SK-N-SH (cell line): ENCODE data around the gene ACVRL1. TPM values are rescaled to one million over a fixed set of nuclear protein-coding genes. Genes with fewer than 3 reads are reported as not detected.

Experiments used
- CTCF ChIA-PET: fragments of 300-600, 350-600 bp; formaldehyde crosslinking; extraction: SDS; loops from one replicate; lab custom pipeline; 2021; lab: Yijun Ruan, JAX
- POLR2A ChIA-PET: fragments of 350-600 bp; sonication (Branson Sonifier 250); formaldehyde crosslinking; extraction: SDS; loops from one replicate; lab custom pipeline; 2020; ENCODE audit warnings: antibody characterized with exemption, inconsistent platforms; lab: Yijun Ruan, JAX
- DNase-seq: peaks from one replicate; pipeline ENCODE4 v3.0.0; 2012
- H2AFZ ChIP-seq: fragments of 200-600 bp; sonication (generic); 2 replicates; pipeline ENCODE4 v1.8.1; 2016; ENCODE audit warnings: antibody characterized with exemption, mild to moderate bottlenecking, low read depth
- H3F3A ChIP-seq: fragments of 200-600 bp; sonication (generic); replicated peaks from 2 replicates; pipeline ENCODE3; 2016; ENCODE audit warnings: antibody characterized with exemption, mild to moderate bottlenecking; ENCODE audit not compliant: insufficient read depth
- H3K27ac ChIP-seq, 2 experiments: fragments of 200-500 bp in 1 of 2; fragments of 200-600 bp in 1 of 2; sonication (Bioruptor generic) in 1 of 2; sonication (generic), shearing (Covaris generic) in 1 of 2; 2 replicates each; pipeline versions ENCODE4 v1.5.1 to v1.6.1; 2014 to 2016; ENCODE audit warnings: low read depth in 2 of 2, inconsistent platforms in 1 of 2, low read length in 1 of 2, mild to moderate bottlenecking in 1 of 2, mixed read lengths in 1 of 2
- H3K27me3 ChIP-seq: fragments of 200-600 bp; sonication (generic), shearing (Covaris generic); 2 replicates; pipeline ENCODE4 v1.6.1; 2016; ENCODE audit warnings: mixed run types; ENCODE audit not compliant: insufficient read depth
- H3K36me3 ChIP-seq, 2 experiments: fragments of 200-500 bp in 1 of 2; fragments of 200-600 bp in 1 of 2; sonication (Bioruptor generic) in 1 of 2; sonication (generic) in 1 of 2; replicated peaks in 1 of 2; 2 replicates each; pipeline versions ENCODE3 to v1.5.1; 2014 to 2016; ENCODE audit warnings: low read length in 1 of 2, mild to moderate bottlenecking in 1 of 2; ENCODE audit not compliant: insufficient read depth in 2 of 2, control insufficient read depth in 1 of 2
- H3K4me1 ChIP-seq, 2 experiments: fragments of 200-500 bp in 1 of 2; fragments of 200-600 bp in 1 of 2; sonication (Bioruptor generic) in 1 of 2; sonication (generic), shearing (Covaris generic) in 1 of 2; 2 replicates each; pipeline versions ENCODE4 v1.5.1 to v1.6.1; 2014 to 2016; ENCODE audit warnings: low read depth in 1 of 2, low read length in 1 of 2, mixed run types in 1 of 2; ENCODE audit not compliant: insufficient read depth in 2 of 2, control insufficient read depth in 1 of 2
- H3K4me2 ChIP-seq: fragments of 200-600 bp; sonication (generic), shearing (Covaris generic); 2 replicates; pipeline ENCODE4 v1.6.1; 2017; ENCODE audit warnings: mixed run types
- H3K4me3 ChIP-seq, 2 experiments: fragments of 200-500 bp in 1 of 2; fragments of 200-600 bp in 1 of 2; sonication (Bioruptor generic) in 1 of 2; sonication (generic), shearing (Covaris generic) in 1 of 2; 2 replicates each; pipeline versions ENCODE4 v1.5.1 to v1.8.1; 2014 to 2016; ENCODE audit warnings: low read depth in 2 of 2, inconsistent platforms in 1 of 2, low read length in 1 of 2, mild to moderate bottlenecking in 1 of 2, mixed read lengths in 1 of 2, moderate library complexity in 1 of 2
- H3K79me2 ChIP-seq: fragments of 200-600 bp; sonication (generic); 2 replicates; pipeline ENCODE4 v1.8.1; 2017; ENCODE audit warnings: mild to moderate bottlenecking; ENCODE audit not compliant: insufficient read depth
- H3K9ac ChIP-seq: fragments of 200-600 bp; sonication (generic); 2 replicates; pipeline ENCODE4 v1.6.1; 2017; ENCODE audit warnings: mixed run types
- H3K9me2 ChIP-seq: fragments of 200-600 bp; sonication (generic); 2 replicates; pipeline ENCODE4 v1.6.1; 2017; ENCODE audit warnings: mixed run types
- H3K9me3 ChIP-seq: fragments of 200-600 bp; sonication (generic); 2 replicates; pipeline ENCODE4 v1.6.1; 2017; ENCODE audit warnings: mixed run types, mild to moderate bottlenecking, moderate library complexity
- H4K20me1 ChIP-seq: fragments of 200-600 bp; sonication (generic); 2 replicates; pipeline ENCODE4 v1.6.1; 2017; ENCODE audit warnings: mild to moderate bottlenecking, mixed run types; ENCODE audit not compliant: insufficient read depth
- CHD2 ChIP-seq: fragments of 150-350 bp; IDR thresholded peaks from 2 replicates; pipeline ENCODE4 v1.6.1; 2018; ENCODE audit warnings: low read length; ENCODE audit not compliant: partially characterized antibody
- ELF1 ChIP-seq: IDR thresholded peaks from 2 replicates; pipeline ENCODE4 v1.4.0; 2012
- GABPA ChIP-seq: IDR thresholded peaks from 2 replicates; pipeline ENCODE4 v1.4.0; 2012; ENCODE audit warnings: low read depth, mild to moderate bottlenecking
- MXI1 ChIP-seq: IDR thresholded peaks from 2 replicates; pipeline ENCODE4 v1.6.1; 2012; ENCODE audit warnings: mild to moderate bottlenecking, low read depth, low read length, improper control_type of control experiment
- RAD21 ChIP-seq: IDR thresholded peaks from 2 replicates; pipeline ENCODE4 v1.6.1; 2012; ENCODE audit warnings: mild to moderate bottlenecking, low read length
- RCOR1 ChIP-seq: fragments of 150-350 bp; IDR thresholded peaks from 2 replicates; pipeline ENCODE4 v1.6.1; 2017; ENCODE audit warnings: antibody characterized with exemption, low read length
- RFX5 ChIP-seq: IDR thresholded peaks from 2 replicates; pipeline ENCODE4 v1.6.1; 2012; ENCODE audit warnings: mild to moderate bottlenecking, improper control_type of control experiment, low read length
- SIN3A ChIP-seq: IDR thresholded peaks from 2 replicates; pipeline ENCODE4 v1.6.1; 2012; ENCODE audit warnings: low read depth, mild to moderate bottlenecking, low read length, moderate library complexity, borderline replicate concordance
- TAF1 ChIP-seq: IDR thresholded peaks from 2 replicates; pipeline ENCODE4 v1.6.1; 2012; ENCODE audit warnings: low read depth, mild to moderate bottlenecking, low read length, moderate library complexity, borderline replicate concordance
- WGBS: methylation state at CpG from one replicate; pipeline ENCODE4 v1.1.6; 2017; ENCODE audit warnings: low lambda C conversion rate; 5-methylcytosine and 5-hydroxymethylcytosine counted together
- polyA plus RNA-seq, 3 experiments: library from polyadenylated mRNA; depleted of rRNA; stranded (reverse); fragments of >200 nt; gene quantifications; 2 replicates each; pipeline ENCODE4 v1.2.3, GENCODE V29; 2012
- TF ChIP-seq, protein P1 (sequence below): IDR thresholded peaks from 2 replicates; pipeline ENCODE4 v1.6.1; 2012; ENCODE audit warnings: mild to moderate bottlenecking, low read depth, low read length, moderate library complexity

ACVRL1 gene
- polyA plus RNA-seq, 1 of the 3 experiments (the other 2 are of a cell fraction) = 0.07 TPM

- Histone ChIP-seq H3K36me3 (peaks cover 0 to 7% of the 10 kb centered on the region in 2 experiments), H3K27ac (no peak overlapping the region), H3K9ac (no peak overlapping the region), H3K9me3 (no peaks in the 10 kb centered on the region), H3K27me3 (no peaks in the 10 kb centered on the region), H3K4me1 (peaks cover 0 to 9% of the 10 kb centered on the region in 2 experiments; a peak in 1 of 4 replicates), H3F3A (peaks cover 1% of the 10 kb centered on the region), H3K79me2 (peaks cover 37% of the 10 kb centered on the region), H3K9me2 (no peaks in the 10 kb centered on the region), H3K4me2 (no peak overlapping the region), H2AFZ (no peak overlapping the region), H3K4me3 (no peak overlapping the region), H4K20me1 (peaks cover 5% of the 10 kb centered on the region; the same call in 1 of the 2 replicates)
- no peak for TF ChIP-seq GABPA
- TF ChIP-seq TAF1 = no peak
- CTCF ChIA-PET = interaction anchor here (0.7 to 3.7 kb wide), 5 partner anchors 11 to 66 kb away, joined by 3 to 25 read pairs (median 3); no protein-coding TSS in a partner anchor
- 100% methylated on average over 1 of the region's 1 CpG for WGBS
- DNase-seq = no peak
- POLR2A ChIA-PET = no interaction called here
Observed at GRCh38 chr12:51960488-51960887, 53.2 kb downstream of the ACVRL1 start.

DNA sequence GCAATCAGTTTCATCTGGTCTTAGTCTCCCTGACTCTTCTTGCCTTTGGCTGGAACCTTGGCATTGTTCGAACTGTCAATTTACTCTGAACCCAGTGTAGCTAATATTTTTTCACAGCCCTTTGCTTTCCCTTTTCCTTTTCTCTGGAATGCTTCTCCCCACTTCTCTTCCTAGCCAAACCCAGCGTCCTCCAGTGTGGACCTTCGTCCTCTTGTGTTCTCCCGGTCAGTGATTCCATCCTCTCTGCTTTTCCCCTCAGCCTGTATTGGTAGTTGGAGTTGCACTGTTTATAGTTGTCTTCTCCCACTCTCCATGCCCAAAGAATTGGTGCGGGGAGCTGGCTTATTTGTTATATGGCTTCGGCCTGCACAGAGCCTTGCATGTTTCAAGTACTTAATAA lies 53.6 kb downstream of the ACVRL1 start:
- 84% methylated on average over 6 of the region's 6 CpGs for WGBS

More for the DNA sequence above, 53.6 kb downstream of the ACVRL1 start:
- no peaks in the 10 kb centered on the region for H3K9me2 ChIP-seq
- no peaks in the 10 kb centered on the region for H3K9me3 ChIP-seq
- H3K4me1 ChIP-seq = peaks cover 0 to 7% of the 10 kb centered on the region in 2 experiments; a peak in 1 of 4 replicates
- peaks cover 5% of the 10 kb centered on the region; the same call in 1 of the 2 replicates for H4K20me1 ChIP-seq
- ChIA-PET POLR2A (no interaction called here), CTCF (interaction anchor here (0.7 to 3.7 kb wide), 8 partner anchors 10 to 66 kb away, joined by 3 to 25 read pairs (median 3); no protein-coding TSS in a partner anchor)
- H2AFZ ChIP-seq = no peak overlapping the region
- no peaks in the 10 kb centered on the region for H3F3A ChIP-seq
- no peak overlapping the region for H3K4me3 ChIP-seq
- DNase-seq = no peak
- no peak for TF ChIP-seq ELF1
- TF ChIP-seq TAF1 = no peak
- no peak for TF ChIP-seq RAD21
- TF ChIP-seq RCOR1 = no peak
- no peak for TF ChIP-seq SIN3A
- TF ChIP-seq, protein P1, sequence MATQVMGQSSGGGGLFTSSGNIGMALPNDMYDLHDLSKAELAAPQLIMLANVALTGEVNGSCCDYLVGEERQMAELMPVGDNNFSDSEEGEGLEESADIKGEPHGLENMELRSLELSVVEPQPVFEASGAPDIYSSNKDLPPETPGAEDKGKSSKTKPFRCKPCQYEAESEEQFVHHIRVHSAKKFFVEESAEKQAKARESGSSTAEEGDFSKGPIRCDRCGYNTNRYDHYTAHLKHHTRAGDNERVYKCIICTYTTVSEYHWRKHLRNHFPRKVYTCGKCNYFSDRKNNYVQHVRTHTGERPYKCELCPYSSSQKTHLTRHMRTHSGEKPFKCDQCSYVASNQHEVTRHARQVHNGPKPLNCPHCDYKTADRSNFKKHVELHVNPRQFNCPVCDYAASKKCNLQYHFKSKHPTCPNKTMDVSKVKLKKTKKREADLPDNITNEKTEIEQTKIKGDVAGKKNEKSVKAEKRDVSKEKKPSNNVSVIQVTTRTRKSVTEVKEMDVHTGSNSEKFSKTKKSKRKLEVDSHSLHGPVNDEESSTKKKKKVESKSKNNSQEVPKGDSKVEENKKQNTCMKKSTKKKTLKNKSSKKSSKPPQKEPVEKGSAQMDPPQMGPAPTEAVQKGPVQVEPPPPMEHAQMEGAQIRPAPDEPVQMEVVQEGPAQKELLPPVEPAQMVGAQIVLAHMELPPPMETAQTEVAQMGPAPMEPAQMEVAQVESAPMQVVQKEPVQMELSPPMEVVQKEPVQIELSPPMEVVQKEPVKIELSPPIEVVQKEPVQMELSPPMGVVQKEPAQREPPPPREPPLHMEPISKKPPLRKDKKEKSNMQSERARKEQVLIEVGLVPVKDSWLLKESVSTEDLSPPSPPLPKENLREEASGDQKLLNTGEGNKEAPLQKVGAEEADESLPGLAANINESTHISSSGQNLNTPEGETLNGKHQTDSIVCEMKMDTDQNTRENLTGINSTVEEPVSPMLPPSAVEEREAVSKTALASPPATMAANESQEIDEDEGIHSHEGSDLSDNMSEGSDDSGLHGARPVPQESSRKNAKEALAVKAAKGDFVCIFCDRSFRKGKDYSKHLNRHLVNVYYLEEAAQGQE = no peak
- no peak for TF ChIP-seq CHD2
- no peak for TF ChIP-seq MXI1
- TF ChIP-seq RFX5 = no peak
- H3K4me2 ChIP-seq = no peak overlapping the region
- no peak overlapping the region for H3K9ac ChIP-seq
- peaks cover 0 to 7% of the 10 kb centered on the region in 2 experiments for H3K36me3 ChIP-seq
- peaks cover 34% of the 10 kb centered on the region for H3K79me2 ChIP-seq
- H3K27me3 ChIP-seq = no peaks in the 10 kb centered on the region
- H3K27ac ChIP-seq = no peak overlapping the region
